ENCODE results near the gene KRTAP5-4.
"Not testable (repeated sequence)": the region's sequence is repeated elsewhere in the genome, so short reads cannot be mapped to it uniquely, and the experiment has no call there.

The KRTAP5-4 gene

DNA sequence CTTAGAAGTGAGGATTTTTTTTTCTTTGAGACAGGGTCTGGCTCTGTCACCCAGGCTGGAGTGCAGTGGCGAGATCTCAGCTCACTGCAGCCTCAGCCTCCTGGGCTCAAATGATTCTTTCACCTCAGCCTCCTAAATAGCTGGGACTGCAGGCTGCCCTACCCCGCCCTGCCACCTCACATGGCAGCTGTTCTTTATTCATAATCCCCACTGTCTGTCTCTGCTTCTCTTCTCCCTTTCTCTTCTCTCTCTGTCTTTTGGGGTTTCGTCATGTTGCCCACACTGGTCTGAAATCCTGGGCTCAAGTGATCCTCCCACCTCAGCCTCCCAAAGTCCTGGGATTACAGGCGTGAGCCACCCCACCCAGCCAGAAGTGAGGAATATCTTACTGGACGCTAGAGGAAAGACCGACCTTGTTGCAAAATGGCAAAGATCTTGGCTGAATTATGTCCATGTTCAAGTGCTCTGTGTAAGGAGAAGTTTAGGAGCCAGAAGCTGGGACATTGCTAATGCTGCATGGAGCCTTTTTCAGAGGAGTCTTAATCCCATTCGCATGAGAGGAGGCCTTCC is 29.6 kb upstream of the KRTAP5-4 start:
- TF ChIP-seq, protein P1, sequence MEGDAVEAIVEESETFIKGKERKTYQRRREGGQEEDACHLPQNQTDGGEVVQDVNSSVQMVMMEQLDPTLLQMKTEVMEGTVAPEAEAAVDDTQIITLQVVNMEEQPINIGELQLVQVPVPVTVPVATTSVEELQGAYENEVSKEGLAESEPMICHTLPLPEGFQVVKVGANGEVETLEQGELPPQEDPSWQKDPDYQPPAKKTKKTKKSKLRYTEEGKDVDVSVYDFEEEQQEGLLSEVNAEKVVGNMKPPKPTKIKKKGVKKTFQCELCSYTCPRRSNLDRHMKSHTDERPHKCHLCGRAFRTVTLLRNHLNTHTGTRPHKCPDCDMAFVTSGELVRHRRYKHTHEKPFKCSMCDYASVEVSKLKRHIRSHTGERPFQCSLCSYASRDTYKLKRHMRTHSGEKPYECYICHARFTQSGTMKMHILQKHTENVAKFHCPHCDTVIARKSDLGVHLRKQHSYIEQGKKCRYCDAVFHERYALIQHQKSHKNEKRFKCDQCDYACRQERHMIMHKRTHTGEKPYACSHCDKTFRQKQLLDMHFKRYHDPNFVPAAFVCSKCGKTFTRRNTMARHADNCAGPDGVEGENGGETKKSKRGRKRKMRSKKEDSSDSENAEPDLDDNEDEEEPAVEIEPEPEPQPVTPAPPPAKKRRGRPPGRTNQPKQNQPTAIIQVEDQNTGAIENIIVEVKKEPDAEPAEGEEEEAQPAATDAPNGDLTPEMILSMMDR (IDR thresholded peaks at IDR 0.05; ENCODE audit: extremely low read depth, missing control alignments), result no peak

DNA sequence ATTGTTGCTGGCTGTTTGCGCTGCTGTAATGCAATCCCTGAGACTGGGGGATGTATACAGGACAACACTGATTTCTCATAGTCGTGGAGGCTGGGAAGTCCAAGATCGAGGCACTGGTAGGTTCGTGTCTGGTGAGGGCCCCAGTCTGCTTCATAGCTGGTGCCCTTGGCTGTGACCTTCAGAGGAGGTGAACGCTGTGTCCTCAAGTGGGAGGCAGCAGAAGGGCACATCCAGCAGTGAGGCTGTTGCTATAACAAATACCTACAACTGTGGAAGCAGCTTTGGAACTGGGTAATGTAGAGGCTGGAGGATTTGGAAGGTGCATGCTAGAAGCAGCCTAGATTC is 29.0 kb upstream of the KRTAP5-4 start:
- DNase-seq (ENCODE audit: low spot score), result no peak
- TF ChIP-seq, protein P1 (IDR thresholded peaks at IDR 0.05; ENCODE audit: extremely low read depth, missing control alignments), result no peak

More for the DNA sequence above, 29.6 kb upstream of the KRTAP5-4 start:
- no peak for DNase-seq (ENCODE audit: low spot score)

DNA sequence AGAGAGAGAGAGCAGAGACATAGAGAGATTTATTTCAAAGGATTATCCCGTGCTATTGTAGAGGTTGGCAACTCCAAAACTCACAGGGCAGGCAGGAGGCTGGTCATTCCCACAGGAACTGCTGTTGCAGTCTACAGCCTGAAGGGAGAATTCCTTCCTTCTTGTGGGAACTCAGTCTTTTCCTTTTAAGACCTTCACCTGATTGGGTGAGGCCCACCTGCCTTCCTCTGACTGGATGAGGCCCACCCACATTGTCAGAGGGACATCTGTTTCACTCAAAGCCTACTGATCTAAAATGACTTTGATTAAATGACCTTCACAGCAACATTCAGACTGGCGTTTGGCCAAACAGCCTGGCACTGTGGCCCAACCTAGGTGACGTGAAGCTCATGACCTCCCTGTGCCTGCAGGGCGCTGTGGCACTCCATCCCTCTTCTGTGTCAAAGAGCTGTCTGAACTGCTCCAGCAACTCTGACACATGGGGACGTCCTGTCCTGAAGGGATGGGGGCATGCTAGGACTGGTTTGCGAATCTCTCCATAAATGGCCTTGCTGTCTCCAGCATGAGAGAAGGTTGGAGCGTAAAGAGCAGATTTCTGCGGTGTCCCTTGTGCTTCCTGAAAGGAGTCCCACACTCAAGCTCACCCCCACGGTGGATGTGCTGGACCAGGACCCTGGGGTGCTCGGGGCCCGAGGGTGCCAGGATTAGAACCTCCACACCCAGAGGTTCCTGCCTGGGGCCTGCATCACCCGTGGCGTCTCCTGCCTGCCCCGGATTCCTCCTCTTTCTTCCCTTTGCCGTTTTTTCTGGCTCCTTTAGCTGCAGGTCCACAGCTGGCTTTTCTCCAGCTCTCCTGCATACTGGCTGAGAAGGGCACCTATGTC is 28.3 kb upstream of the KRTAP5-4 start:
- no peak for DNase-seq (ENCODE audit: low spot score)
- TF ChIP-seq, protein P1 (IDR thresholded peaks at IDR 0.05; ENCODE audit: extremely low read depth, missing control alignments), result no peak

DNA sequence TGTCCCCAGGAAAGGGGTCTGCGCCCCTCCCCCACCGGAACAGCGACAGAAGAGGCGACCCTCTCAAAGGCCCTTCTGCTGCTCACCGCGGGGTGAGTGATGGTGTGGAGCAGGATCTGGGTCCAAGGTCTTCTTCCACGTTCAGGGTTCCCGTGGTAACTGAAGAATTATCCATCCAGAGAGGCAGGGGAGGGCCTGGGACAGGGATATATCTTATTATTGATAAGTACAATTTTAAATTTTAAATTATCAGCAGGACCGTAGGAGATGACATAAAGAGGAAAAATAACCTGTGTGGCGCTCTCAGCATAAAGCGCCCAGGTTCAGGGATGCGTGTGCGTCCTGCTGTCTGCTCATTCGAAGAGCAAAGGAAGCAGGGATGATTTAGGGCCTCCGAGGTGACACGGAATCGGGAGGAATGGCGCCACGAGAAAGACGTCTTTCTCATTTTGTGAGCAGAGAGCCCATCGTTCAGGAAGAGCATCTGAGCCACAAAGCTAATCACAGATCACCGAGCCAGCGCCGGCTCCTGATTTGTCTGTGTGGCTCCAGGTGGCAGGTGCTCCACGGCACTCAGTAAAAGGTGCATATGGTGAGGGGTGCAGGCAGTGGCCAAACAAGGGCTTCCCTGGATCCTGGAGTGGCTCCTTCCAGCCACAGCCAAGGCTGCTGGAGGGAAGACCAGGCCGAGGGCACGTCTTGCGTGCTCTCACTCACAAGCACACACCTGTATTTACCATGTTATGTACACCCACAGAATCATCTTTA is 26.9 kb upstream of the KRTAP5-4 start:
- TF ChIP-seq, protein P1 (IDR thresholded peaks at IDR 0.05; ENCODE audit: extremely low read depth, missing control alignments), result no peak
- DNase-seq (ENCODE audit: low spot score), result no peak

DNA sequence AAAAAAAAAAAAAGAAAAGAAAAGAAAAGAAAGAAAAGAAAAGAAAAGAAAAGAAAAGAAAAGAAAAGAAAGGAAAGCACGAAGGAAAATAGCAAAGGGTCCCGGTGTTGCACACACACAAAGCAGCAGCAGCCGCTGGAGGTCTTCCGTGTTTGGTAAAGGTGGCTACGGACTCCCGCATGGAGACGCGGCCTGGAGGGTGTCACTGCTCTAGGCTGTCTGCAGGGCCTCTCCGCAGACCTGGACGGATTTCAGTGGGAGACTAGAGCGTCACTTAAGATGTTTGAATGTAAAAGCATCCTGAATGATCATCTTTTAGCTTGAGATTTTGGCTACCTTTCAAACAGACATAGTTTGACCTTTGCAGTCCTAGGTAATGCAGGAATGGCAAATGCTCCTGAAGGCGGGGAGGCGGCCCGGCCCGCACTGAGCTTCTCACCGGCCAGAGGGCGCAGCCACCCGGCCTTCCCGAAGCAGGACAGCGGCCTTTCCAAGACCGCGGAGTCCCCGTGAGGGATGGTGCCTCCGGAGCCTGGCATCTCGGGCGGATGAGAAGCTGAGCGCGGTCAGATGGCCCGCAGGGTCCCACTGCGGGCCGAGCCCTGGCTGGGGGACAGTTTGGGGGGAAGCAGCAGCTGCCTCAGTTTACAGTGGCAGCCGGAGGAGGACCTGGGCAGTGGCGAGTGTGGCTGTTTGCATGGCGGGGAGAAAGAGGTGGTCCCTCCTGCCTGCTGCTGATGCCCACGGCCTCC is 26.1 kb upstream of the KRTAP5-4 start:
- TF ChIP-seq, protein P1 (IDR thresholded peaks at IDR 0.05; ENCODE audit: extremely low read depth, missing control alignments), result no peak
- no peak for DNase-seq (ENCODE audit: low spot score)

DNA sequence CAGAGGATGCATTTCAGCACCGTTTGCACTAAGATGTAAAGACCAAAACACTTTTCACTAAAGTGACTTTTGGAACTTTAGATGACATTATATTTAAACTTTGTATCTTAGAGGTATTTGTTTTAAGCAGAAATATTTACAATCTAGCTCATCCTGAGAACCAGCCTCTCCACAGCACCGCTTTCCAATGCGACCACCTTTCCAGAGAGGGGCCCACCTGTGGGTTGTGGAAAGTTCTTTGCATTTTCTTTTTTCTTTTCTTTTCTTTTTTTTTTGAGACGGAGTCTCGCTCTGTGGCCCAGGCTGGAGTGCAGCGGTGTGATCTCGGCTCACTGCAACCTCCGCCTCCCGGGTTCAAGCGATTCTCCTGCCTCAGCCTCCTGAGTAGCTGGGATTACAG is 24.6 kb upstream of the KRTAP5-4 start:
- DNase-seq (ENCODE audit: low spot score), result not testable (repeated sequence)

DNA sequence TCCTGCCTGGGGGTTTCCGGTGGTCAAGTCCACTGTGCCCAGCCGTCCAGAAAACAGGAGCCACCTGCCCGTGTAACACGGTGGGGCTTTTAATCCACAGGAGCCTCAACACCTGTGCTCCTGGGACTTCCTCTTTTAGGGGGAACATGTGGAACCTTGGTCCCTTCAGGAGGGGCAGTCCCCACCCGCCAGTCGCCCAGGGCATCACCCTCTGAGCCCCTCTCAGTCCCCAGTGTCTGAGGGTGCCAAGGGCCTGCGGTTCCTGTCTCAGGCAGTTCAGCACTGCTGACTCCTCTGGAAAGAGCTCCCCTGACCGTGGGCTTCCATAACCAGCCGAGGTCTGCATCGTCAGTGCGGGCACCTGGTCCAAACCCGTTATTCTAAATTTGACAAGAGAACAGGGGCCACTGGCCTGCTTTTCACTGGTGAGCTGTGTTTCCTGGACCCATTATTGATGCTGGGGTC is 23.5 kb upstream of the KRTAP5-4 start:
- DNase-seq (ENCODE audit: low spot score), result no peak

More for the DNA sequence above, 23.5 kb upstream of the KRTAP5-4 start:
- TF ChIP-seq, protein P1 (IDR thresholded peaks at IDR 0.05; ENCODE audit: extremely low read depth, missing control alignments), result no peak

Measured in GM20000 (cell line).